NT2/D1 (cell line): ENCODE data around the gene AIP.
A peak's percentile ranks its signal among the peaks of the same experiment; 100 is the strongest.

ENCODE experiments used
- DNase-seq: peaks from one replicate; pipeline ENCODE4 v3.0.0-alpha.2; 2011; ENCODE audit warnings: low read depth, low spot score
- H3K27me3 ChIP-seq: 2 replicates; pipeline ENCODE4 v1.6.0; 2011; ENCODE audit warnings: mild to moderate bottlenecking; ENCODE audit not compliant: insufficient read length, insufficient read depth
- H3K36me3 ChIP-seq: 2 replicates; pipeline ENCODE4 v1.6.1; 2011; ENCODE audit warnings: mild to moderate bottlenecking, low read length, mixed read lengths; ENCODE audit not compliant: insufficient read depth, insufficient read length
- H3K4me1 ChIP-seq: 2 replicates; pipeline ENCODE4 v1.5.1; 2011; ENCODE audit not compliant: insufficient read depth, insufficient read length
- H3K4me3 ChIP-seq: 2 replicates; pipeline ENCODE4 v1.5.1; 2011; ENCODE audit warnings: low read depth; ENCODE audit not compliant: insufficient read length
- H3K9ac ChIP-seq: 2 replicates; pipeline ENCODE4 v1.6.0; 2011; ENCODE audit warnings: low read depth; ENCODE audit not compliant: insufficient read length
- H3K9me3 ChIP-seq: 2 replicates; pipeline ENCODE4 v1.5.1; 2011; ENCODE audit warnings: mild to moderate bottlenecking, low read length; ENCODE audit not compliant: insufficient read depth
- SUZ12 ChIP-seq: IDR thresholded peaks from 2 replicates; pipeline ENCODE4 v1.6.1; 2011; ENCODE audit not compliant: insufficient read length, insufficient read depth; ENCODE audit errors: extremely low read depth
- YY1 ChIP-seq: IDR thresholded peaks from 2 replicates; pipeline ENCODE4 v1.6.1; 2011; ENCODE audit not compliant: insufficient read length, insufficient read depth
- ZNF274 ChIP-seq: IDR thresholded peaks from 2 replicates; pipeline ENCODE4 v1.6.1; 2011; ENCODE audit warnings: mild to moderate bottlenecking, low read depth, low read length

Gene AIP

GRCh38 chr11:67482827-67483798 lies at the start of gene AIP:
Gene AIP (plus strand): TSS chr11:67483026. CDS start chr11:67483159, 133 bp downstream.
- peak within 1 kb of the TSS; percentile 81 for H3K9ac ChIP-seq
- TF ChIP-seq YY1 (peak; percentile 98), ZNF274 (no peak)
- H3K36me3 ChIP-seq, result peaks cover 27% of the 10 kb centered on the region
- peaks cover 15% of the 10 kb centered on the region for H3K9me3 ChIP-seq
- H3K4me3 ChIP-seq, result peak within 1 kb of the TSS; percentile 65
- peak; percentile 99 for DNase-seq
- H3K4me1 ChIP-seq, result peaks cover 9% of the 10 kb centered on the region
- H3K27me3 ChIP-seq, result no peaks in the 10 kb centered on the region

GRCh38 chr11:67433536-67434394 lies 49.1 kb upstream of the AIP start:
- no peaks in the 10 kb centered on the region for H3K9me3 ChIP-seq
- peaks cover 52% of the 10 kb centered on the region for H3K4me1 ChIP-seq
- H3K36me3 ChIP-seq, result peaks cover 92% of the 10 kb centered on the region
- H3K9ac ChIP-seq, result peak overlapping the region; percentile 22
- no peak overlapping the region for H3K4me3 ChIP-seq
- DNase-seq, result no peak
- TF ChIP-seq SUZ12, result no peak
- TF ChIP-seq ZNF274, result no peak
- no peak for TF ChIP-seq YY1
- H3K27me3 ChIP-seq, result no peaks in the 10 kb centered on the region

- Histone ChIP-seq H3K4me1 (peaks cover 50% of the 10 kb centered on the region), H3K27me3 (no peaks in the 10 kb centered on the region), H3K9ac (no peak overlapping the region), H3K9me3 (no peaks in the 10 kb centered on the region), H3K36me3 (peaks cover 94% of the 10 kb centered on the region), H3K4me3 (no peak overlapping the region)
- no peak for DNase-seq
- TF ChIP-seq YY1 (no peak), ZNF274 (no peak), SUZ12 (no peak)
Observed at GRCh38 chr11:67434395-67434881, 48.4 kb upstream of the AIP start.

- Histone ChIP-seq H3K4me3 (no peak overlapping the region), H3K9ac (peak overlapping the region; percentile 72), H3K36me3 (peaks cover 94% of the 10 kb centered on the region), H3K4me1 (peaks cover 50% of the 10 kb centered on the region), H3K9me3 (no peaks in the 10 kb centered on the region), H3K27me3 (no peaks in the 10 kb centered on the region)
- TF ChIP-seq ZNF274 (no peak), SUZ12 (no peak), YY1 (no peak)
- no peak for DNase-seq
Observed at GRCh38 chr11:67435031-67435726, 47.6 kb upstream of the AIP start.

GRCh38 chr11:67435727-67436458 lies 46.9 kb upstream of the AIP start:
- DNase-seq, result no peak
- H3K4me1 ChIP-seq, result peaks cover 50% of the 10 kb centered on the region
- H3K9ac ChIP-seq, result peak overlapping the region; percentile 72
- no peak overlapping the region for H3K4me3 ChIP-seq
- no peak for TF ChIP-seq ZNF274
- no peak for TF ChIP-seq YY1
- TF ChIP-seq SUZ12, result no peak
- no peaks in the 10 kb centered on the region for H3K9me3 ChIP-seq
- H3K36me3 ChIP-seq, result peaks cover 94% of the 10 kb centered on the region
- no peaks in the 10 kb centered on the region for H3K27me3 ChIP-seq

- TF ChIP-seq SUZ12 (no peak), YY1 (peak; percentile 31)
- H3K36me3 ChIP-seq, result peaks cover 93% of the 10 kb centered on the region
- no peak overlapping the region for H3K4me3 ChIP-seq
- no peaks in the 10 kb centered on the region for H3K27me3 ChIP-seq
- peak overlapping the region; percentile 84 for H3K9ac ChIP-seq
- DNase-seq, result peak; percentile 90
- H3K4me1 ChIP-seq, result peaks cover 50% of the 10 kb centered on the region
- H3K9me3 ChIP-seq, result no peaks in the 10 kb centered on the region
Observed at GRCh38 chr11:67436459-67437081, 46.3 kb upstream of the AIP start.
